NCI-H2107 treated with DMSO at 0.1 percent for 48 hours (cell line): ENCODE data around the gene KRT72.

ENCODE experiments used
- DNase-seq: peaks from one replicate; lab custom pipeline; 2025; ENCODE audit not compliant: unreplicated experiment; lab: John Stamatoyannopoulos, UW

Gene KRT72

DNA sequence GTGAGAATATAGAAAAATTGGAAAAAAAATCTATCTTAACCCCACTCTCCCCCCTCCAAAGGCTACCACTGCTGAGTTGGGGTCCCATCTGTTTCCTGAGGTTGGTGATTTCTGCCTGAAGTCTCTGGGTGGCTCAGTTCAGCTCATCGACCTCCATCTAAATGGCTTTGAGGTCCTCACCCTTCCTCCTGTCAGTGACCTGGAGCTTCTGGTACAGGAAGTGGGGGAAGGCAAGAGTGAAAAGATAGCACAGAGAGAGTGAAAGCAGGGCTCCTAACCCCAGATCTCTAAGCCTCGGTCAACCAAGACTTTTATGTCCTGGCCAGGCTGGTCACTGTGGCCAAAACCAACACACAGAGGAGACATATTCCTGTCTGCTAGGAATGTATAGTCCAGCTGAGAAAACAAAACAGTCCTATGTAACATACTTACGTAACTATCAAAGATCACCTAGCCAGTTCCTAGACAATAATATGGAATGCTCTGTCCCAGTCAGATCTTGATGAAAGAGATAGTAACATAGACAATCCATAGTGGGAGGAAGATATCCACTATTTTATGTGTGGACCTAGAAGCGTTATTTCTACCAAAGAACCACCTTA lies 29.4 kb upstream of the KRT72 start:
- DNase-seq = no peak

DNA sequence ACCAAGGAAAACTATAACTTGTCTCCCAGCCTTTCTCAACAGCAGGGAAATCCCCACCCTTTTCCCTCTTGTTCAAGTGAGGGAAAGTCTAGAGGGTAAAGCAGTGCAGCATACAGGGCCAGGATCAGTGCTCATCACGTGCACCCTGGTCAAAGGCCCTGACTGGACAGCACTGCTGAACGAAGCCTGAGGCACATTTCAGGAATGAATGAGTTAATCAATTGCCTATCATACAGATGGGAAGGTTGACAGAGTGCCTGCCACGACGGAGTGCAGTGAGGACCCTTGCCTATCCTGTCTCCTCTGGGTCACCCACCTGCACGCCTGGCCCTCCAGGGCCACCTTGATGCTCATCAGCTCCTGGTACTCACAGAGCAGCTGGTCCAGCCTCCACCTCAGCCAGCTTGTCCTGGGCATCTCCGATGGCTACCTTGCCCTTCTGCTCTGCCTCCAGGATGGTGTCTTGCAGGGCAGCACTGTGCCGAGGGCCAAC lies 28.8 kb upstream of the KRT72 start:
- no peak for DNase-seq

DNA sequence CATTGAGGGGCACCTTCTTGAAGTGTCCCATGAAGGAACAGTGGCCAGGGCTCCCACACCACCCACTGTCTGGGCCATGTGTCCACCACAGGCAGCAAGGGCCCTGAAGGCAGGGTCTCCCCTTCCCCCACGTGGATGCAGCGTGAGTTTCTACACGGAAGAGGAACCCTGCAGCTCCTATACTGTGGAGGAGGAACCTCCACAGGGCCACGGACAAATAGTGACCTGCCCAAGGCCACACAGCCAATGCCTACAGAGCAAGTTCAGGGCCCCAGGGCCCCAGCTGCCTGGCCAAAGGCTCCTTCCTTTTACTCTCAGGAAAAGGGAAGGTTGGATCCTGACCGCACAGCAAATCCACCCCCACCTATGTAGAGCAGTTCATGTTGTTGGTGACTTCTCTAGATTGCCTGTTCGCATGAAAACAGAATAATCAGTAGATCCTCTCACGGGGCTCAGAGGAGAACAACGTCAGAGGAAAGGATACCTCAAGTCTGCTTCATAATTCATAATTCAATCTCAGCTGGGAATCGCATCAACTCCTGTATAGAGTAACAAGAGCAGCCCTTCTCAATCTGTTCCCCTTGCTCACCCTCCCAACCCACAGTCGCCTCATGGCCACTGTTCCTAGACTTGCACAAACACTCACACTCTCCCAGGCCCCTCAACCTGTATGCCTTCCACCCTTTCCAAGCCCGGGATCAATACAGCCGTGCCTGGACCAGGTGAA lies 28.2 kb upstream of the KRT72 start:
- no peak for DNase-seq

DNA sequence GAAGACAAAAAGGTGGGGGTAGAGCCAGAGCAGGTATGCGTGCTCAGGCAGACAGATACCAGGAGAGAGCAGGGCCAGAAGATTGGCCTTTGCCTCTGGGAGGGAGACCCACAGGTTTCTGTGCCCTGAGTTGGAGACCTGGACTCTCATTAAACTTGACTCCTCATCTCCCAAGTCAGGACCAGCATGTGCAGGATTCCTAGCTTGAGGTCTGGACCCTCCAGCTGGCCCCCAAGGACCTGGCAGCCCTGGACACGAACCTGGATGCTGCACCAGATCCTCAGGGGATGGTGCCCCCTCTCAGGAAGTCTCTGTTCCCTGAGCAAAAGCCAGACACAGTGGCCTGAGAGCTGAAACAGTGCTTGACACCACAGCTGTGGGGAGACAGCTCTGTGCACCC lies 27.6 kb upstream of the KRT72 start:
- no peak for DNase-seq

DNA sequence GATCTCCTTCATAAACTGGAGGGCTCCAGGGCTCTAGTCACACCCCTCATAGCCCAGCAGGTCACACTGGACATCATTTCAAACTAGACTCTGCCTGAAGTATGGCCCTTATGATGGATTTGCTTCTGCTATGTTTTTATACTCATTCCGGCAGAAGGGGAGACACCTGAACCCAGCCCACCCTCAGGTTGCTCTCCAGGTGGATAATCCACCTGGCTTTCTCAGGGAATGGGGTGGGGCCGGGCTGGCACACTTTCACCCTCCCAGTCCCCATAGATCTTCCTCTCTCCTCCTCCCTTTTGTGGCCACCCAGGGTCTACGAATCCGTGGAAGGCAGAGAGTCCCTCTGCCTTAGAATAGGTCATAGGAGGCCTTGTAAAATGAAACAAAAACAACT lies 26.8 kb upstream of the KRT72 start:
- DNase-seq = no peak

- no peak for DNase-seq
Observed at GRCh38 chr12:52627395-52628110, 26.3 kb upstream of the KRT72 start.

DNA sequence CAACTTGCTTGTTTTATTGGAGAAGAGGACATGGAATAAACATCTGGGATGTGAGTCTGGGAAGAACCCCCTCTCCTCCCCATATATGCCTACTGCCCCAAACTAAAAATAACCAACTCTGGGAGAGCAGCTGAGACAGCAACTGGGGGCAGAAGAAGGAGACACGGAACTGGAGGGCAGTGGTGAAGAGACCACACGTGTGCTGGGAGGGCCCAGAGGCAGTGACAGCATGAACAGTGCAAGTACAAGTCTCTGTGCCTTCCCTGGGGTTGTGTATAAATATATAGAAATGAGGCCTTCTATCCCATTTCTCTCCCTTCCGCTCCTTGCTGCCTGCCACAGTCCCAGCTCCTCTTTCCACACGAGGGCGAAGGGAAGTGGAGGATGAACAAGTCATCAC lies 21.1 kb upstream of the KRT72 start:
- no peak for DNase-seq

- no peak for DNase-seq
Observed at GRCh38 chr12:52618866-52619265, 17.6 kb upstream of the KRT72 start.

DNA sequence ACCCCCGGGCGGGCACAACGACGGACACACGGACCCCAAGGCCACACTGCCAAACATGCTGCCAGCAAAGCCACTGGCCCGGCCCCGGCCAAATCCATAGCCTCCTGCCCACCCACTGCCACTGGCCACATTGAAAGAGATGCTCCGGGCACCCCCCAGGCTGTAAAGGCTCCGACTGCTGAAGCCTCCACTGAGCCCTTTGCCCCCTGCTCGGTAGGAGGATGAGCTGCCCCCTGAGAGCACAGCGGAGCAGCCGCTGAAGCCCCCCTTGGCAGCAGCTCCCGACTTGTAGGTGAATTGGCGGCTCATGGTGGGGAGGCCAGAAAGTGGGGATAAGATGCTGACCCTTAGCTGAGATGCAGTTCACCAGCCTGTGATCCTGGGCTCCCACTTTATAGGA lies 17.0 kb upstream of the KRT72 start, which contains the start of gene KRT73:
Gene KRT73 (minus strand): TSS at position 344 of the 400 bp plus-strand sequence. CDS start 35 bp downstream, at position 309.
- no peak for DNase-seq

DNA sequence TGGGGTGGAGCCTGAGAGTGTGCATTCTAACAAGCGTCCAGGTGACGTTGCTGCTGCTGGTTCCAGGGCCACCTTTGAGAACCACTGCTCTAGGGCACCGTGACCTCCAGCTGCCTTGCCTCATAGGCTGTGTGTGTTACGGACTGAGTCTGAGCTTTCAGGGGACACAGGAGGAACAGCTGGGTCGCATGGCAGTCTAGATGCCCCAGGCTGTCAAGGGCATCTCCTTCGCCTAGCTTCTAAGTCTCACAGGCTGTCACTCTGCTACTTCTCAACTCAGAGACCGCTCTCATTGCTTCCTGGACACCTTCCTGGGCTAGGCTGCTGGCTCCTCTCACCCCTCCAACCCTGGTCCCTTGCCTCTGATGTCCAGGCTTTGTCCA lies 16.1 kb upstream of the KRT72 start:
- no peak for DNase-seq

DNA sequence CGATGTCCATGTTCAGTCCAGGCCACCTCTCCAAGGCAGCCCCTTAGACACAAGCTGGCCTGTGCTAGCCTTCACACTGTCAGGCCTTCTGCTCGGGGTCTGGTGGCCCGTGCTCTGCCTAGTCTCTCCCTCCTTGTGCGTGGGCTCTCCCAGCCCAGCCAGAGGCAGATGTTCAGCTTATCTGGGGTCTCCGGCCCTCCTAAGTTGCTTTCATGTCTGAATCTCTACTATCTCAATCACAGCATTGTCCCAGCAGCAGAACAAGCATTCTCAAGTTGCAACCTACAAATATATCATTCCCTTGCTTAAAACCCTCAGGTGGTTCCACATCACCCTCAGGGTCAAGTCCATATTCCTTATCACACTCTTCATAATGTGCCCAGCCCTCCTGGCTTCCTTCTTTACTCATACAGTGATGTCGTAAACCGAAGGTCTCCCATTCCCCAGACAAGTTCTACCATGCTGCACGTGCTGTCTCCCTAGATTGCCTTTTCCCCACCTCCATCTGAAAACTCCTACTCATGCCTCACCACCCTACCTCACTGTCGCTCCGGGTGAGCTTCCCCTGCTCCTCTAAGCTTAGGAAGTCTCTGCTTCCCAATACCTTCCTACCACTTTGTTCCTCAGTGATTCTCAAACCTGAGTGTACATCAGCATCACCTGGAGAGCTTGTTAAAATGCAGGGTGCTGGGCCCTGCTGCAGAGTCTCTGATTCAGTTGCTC lies 15.6 kb upstream of the KRT72 start:
- DNase-seq = no peak

DNA sequence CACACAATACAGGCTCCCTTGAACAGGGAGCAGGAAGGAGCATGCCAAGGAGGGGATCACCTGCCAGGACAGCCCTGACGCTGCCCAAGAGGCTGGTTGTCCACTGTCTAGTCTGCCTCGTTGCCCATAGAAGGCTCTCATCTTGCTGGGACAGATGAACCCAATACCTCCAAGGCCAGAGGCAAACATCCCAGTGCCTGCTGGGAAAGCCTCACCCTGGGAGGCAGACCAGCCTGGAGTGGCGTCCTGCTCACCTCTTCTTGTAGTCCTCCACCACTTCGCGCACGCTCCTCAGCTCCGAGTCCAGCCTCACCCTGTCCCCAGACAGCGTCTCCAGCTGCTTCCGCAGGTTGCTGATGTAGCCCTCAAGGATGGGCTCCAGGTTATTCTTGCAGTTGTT lies 14.6 kb upstream of the KRT72 start:
- no peak for DNase-seq

DNA sequence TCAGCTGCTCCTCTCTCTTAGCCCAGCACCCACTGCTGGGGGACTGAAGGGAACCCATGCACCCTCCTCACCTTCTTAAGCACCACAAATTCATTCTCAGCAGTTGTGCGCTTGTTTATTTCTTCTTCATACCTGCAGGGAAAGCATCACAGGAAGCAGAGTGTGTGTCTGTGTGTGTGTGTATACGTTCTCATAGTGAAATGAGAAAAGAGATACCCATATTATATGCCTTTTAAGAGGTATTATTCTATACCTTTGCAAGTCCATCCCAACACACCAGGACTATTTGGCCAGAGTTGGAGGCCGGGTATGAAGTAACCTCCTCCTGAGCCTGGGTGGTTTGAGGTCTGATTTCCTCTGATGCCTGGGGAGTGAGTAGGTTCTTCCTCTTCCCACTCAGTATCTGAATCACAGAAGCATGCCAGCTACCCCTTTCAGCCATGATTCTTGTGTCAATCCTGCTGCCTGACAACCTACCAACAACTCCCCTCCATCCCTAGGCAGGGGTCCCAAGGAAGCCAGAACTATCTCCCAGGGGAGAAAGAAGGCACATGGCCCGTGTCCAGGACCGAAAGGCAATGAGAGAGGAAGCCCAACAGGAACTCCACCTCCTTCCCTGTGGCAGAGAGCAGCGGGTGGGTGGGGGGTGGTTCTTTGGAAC lies 14.1 kb upstream of the KRT72 start:
- no peak for DNase-seq

DNA sequence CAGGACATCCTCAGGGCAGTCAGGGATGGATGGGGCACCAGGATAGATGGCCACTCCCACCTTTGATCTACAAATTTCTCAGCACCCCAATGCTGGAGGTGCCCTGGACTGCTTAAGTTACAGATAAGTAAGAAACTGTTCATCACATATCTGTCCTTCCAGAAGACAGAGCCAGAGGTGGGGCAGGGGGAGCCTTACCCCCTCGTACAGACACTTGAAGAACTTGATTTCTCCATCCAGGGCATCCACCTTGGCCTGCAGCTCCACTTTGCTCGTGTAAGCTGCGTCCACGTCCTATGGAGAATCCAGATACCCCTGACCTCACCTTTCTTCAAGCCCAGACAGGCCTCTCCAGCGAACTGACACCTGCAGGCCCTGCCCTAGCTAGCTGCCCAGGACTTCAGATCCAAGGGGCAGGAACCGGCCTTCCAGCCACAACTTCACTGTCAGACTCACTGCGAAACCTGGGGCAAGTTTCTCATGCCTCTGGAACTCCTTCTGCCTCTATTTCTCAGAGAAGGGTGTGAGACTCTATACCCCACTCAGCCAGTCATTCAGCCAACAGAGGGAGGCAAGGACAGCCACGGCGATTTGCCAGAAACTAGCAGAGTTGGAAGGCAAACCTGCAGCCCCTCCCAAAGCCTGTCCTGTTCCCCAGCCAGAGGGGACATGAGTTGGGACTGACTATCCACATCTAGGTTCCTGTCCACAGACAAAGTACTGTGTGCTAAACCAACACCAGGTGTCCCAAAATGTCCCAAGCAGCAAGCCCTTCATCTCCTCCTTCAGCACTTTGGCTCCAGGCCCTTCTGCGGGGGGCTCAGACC lies 13.3 kb upstream of the KRT72 start:
- no peak for DNase-seq

- DNase-seq = no peak
Observed at GRCh38 chr12:52613384-52614030, 12.2 kb upstream of the KRT72 start.

DNA sequence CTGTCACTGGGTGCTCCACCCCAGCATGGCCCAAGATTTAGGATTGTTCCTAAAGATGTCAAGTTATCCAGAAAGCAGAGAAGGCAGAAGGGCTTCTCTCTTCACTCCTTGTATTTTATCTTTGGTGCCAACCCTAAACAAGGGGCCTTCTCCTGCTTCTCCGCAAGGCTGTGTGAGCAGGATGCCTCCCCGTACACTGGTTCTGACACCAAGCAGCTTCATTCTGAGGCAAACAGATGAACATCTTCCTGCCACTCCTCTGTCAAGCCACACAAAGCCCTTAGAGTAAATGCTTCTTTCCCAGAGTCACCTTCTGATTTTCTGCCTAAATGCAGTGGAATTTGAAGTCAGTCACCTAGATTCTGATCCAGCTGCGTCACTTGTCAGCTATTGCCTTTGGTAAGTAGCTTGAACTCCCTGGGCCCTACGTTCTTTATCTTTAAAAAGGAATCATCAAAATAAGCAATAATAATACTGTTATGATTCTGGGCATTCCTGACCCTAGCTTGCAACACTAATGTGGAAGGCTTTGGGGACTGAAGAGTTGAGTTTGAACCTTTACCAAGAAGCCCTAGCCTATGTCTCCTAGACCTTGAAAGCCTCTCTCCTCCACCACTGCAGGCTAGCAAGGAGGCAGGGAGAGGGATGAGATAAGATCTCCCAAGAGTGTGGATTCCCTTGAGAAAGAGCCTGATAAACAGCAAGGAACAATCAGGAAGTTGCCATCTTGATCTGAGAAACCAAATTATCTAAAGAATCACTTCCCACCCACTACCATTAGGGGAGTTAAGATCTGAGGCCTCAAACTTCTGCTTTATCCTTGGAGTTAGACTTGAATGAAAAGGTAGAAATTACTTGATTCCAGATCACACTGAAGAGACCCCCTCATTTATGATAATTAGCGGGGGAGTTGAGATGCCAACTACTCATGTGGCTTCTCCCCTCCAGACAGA lies 11.4 kb upstream of the KRT72 start:
- DNase-seq = no peak

GRCh38 chr12:52611080-52611468 lies 9.8 kb upstream of the KRT72 start:
- no peak for DNase-seq

DNA sequence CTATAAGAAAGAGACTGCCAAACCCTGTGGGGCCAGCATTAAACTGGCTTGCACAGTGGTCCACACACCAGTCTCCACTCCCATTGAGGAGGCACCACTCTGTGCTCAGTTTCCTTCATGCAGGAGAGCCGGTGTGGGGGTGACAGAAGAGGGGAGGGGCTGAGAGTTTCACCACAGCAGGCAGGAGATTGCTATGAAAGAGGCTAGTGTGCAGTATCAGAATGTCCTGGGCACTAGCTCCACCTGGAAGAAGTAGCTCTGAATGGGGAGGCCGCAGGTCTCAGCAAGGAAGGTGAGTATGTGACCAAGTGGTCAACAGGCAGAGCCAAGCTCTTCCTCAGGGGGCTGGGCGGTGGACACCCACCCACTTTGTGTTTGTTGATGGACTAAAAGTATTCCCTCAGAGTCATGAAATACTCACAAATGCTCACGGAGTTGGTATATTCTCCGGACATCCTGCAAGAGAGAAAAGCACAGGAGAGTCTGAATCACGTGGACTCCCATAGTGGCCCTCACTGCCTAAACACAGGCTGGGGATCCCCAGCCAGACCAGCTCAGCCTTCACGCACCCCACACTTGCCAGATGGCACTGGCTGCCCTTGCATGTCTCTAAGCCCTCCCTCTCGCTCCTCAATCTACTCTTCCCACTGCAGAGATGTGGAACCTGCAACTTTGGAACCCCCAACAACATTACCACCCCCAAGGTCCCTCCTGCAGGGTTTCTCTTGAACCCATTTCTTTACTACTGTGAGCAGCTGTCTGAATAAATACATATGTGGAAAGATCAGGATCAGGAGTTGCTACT lies 7.8 kb upstream of the KRT72 start:
- DNase-seq = no peak
